ENCODE data around the gene PDCD5. TPM values are rescaled to one million over a fixed set of nuclear protein-coding genes. Genes with fewer than 3 reads are reported as not detected.

The PDCD5 gene, protein sequence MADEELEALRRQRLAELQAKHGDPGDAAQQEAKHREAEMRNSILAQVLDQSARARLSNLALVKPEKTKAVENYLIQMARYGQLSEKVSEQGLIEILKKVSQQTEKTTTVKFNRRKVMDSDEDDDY
- 425 to 472 TPM (median 439 TPM) in 5 replicates for total RNA-seq (2022; extraction: Qiagen RNA extraction; ENCODE audit: low read depth)

DNA sequence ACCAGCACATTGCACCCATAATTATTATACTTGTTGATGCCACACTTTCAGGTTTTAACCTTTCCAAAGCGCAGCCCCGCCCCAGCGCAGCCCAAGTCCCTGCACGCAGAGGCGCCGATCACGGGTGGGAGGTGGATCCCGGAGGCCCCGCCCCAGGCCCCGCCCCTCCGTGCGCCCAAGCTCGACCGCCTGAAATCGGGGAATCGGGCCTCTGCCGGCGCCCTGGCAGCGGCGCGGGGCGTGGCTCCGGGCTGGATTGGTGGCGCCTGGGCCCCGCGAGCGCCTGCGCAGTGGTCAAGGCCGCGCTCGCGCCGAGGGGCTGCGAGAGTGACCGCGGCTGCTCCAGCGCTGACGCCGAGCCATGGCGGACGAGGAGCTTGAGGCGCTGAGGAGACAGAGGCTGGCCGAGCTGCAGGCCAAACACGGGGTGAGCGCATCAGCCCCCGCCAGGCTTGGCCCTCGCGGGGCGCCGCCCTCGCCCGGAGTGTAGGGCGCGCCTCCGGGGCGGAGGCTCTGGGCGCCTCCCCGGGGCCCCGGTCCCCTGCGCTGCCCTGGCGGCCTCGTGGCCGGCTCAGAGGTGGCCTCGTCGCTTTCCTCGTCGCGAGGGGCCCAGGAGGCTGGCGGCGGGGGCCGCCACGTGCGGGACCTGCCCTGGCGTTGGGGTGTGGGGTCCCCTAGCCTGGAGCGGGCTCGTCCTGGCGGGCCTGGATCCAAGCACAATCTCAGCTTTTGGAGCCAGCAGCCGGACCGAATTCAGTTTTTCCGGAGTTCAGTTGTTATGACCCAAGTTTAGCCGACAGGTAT lies at the start of gene PDCD5:
PDCD5 (plus strand) TSS at position 290 of the 804 bp plus-strand sequence; CDS start at position 362, 72 bp downstream.

Other genes with a start within 250 kb of the PDCD5 start
- 12.7 to 20.5 TPM (median 16.8 TPM) in 5 replicates for gene ZNF507, start 235.6 kb upstream of the PDCD5 start, total RNA-seq (2022; extraction: Qiagen RNA extraction; ENCODE audit: low read depth)
- gene DPY19L3, start 175.4 kb upstream of the PDCD5 start, total RNA-seq (2022; extraction: Qiagen RNA extraction; ENCODE audit: low read depth), result 10.4 to 16.6 TPM (median 12.2 TPM) in 5 replicates
- gene ANKRD27, start 94.0 kb downstream of the PDCD5 start, total RNA-seq (2022; extraction: Qiagen RNA extraction; ENCODE audit: low read depth), result 30.4 to 42.9 TPM (median 40.8 TPM) in 5 replicates
- gene RGS9BP, start 94.7 kb downstream of the PDCD5 start, total RNA-seq (2022; extraction: Qiagen RNA extraction; ENCODE audit: low read depth), result 0.26 to 0.47 TPM (median 0.30 TPM) in 5 replicates
- gene NUDT19, start 110.6 kb downstream of the PDCD5 start, total RNA-seq (2022; extraction: Qiagen RNA extraction; ENCODE audit: low read depth), result 34.6 to 39.1 TPM (median 37.7 TPM) in 5 replicates
- gene TDRD12, start 138.6 kb downstream of the PDCD5 start, total RNA-seq (2022; extraction: Qiagen RNA extraction; ENCODE audit: low read depth), result 0.10 to 0.48 TPM (median 0.12 TPM) in 5 replicates